Measurements from ENCODE around the gene TNNC1.

The TNNC1 gene

DNA sequence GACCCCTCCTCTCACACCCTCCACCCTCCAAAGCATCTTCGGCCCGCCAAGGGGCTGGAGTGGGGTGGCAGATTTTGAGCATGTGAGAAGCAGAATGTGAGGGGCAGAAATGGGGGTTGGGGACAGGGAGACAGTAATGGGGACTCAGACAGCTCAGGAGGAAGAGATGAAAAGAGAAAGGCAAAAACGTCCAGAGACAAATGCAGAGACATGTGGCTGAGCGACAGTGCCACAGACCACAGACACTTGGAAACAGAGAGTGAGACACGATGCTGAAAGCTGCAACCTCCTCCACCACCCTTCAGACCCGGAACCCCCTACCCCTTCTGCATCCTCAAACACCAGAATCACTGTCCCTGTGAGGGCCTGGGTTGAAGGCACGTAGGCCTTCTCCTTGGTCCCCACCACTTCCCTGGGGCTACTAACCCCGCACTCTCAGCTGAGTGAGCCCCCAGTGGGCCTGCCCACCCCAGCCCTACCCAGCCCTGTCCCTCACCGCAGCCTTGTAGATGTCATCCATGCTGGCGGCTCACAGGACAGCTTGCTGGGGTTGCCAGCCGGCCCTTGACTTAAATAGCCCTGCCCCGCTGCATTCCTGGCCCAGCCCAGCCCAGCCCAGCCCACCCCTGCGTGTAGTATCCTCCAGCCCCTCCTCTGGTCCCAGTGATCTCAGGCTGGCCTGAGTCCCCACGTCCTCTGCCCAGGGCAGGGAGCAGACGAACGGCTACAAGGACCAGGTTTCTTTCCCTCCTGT is at the start of gene TNNC1:
Gene TNNC1, minus strand, starts transcription at position 546 of the 754 bp plus-strand sequence. Its CDS starts 26 bp downstream, at position 520.
- TF ChIP-seq, protein P1, sequence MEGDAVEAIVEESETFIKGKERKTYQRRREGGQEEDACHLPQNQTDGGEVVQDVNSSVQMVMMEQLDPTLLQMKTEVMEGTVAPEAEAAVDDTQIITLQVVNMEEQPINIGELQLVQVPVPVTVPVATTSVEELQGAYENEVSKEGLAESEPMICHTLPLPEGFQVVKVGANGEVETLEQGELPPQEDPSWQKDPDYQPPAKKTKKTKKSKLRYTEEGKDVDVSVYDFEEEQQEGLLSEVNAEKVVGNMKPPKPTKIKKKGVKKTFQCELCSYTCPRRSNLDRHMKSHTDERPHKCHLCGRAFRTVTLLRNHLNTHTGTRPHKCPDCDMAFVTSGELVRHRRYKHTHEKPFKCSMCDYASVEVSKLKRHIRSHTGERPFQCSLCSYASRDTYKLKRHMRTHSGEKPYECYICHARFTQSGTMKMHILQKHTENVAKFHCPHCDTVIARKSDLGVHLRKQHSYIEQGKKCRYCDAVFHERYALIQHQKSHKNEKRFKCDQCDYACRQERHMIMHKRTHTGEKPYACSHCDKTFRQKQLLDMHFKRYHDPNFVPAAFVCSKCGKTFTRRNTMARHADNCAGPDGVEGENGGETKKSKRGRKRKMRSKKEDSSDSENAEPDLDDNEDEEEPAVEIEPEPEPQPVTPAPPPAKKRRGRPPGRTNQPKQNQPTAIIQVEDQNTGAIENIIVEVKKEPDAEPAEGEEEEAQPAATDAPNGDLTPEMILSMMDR (IDR thresholded peaks at IDR 0.05; ENCODE audit: extremely low read depth, insufficient read depth, missing control alignments) = no peak
- in situ Hi-C loops (cut with MboI; ENCODE audit: low pct_unique_long_range_greater_than_20kb, low sequenced_read_pairs, unreplicated experiment) = no loop called here
- DNase-seq (ENCODE audit: low spot score) = no peak

DNA sequence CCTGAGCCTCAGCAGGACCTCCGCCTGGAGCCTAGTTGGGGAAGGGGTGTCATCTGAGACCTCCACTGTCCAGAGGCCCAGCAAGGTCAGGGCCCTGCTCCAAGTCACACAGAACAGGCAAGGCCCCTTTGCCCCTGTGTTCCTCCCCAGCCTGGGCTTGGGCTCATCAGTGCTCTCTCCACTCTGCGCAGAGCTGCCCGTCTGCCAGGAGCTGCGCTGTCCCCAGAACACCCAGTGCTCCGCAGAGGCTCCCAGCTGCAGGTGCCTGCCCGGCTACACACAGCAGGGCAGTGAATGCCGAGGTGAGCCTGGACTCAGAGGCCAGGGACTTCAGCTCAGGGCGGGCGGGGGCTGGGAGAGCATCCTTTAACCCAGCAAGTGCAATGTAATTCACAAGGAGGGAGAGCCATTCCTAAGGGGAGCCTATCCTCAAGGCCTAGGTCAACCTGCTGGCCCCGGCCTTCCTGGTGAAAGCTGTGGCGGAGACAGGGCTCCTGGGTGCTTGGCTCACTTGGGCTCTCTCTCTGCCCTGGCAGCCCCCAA is 49.0 kb upstream of the TNNC1 start:
- in situ Hi-C loops (cut with MboI; ENCODE audit: low pct_unique_long_range_greater_than_20kb, low sequenced_read_pairs, unreplicated experiment) = no loop called here
- no peak for DNase-seq (ENCODE audit: low spot score)
- TF ChIP-seq, protein P1 (IDR thresholded peaks at IDR 0.05; ENCODE audit: extremely low read depth, insufficient read depth, missing control alignments) = no peak

DNA sequence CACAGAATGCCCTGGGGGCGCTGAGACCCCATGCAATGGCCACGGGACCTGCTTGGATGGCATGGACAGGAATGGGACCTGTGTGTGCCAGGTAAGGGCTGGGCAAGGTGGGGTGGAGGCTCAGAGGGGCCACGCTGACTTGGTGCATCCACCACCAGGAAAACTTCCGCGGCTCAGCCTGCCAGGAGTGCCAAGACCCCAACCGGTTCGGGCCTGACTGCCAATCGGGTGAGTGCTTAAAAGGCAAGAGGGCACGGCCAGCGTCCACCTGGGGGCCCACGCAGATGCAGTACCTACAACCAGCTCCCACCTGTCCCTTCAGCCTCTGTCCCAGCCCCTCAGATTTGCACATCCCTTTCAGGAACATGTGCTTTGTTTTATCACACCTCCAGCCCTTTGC is 48.2 kb upstream of the TNNC1 start:
- TF ChIP-seq, protein P1 (IDR thresholded peaks at IDR 0.05; ENCODE audit: extremely low read depth, insufficient read depth, missing control alignments) = no peak
- no peak for DNase-seq (ENCODE audit: low spot score)
- in situ Hi-C loops (cut with MboI; ENCODE audit: low pct_unique_long_range_greater_than_20kb, low sequenced_read_pairs, unreplicated experiment) = no loop called here

DNA sequence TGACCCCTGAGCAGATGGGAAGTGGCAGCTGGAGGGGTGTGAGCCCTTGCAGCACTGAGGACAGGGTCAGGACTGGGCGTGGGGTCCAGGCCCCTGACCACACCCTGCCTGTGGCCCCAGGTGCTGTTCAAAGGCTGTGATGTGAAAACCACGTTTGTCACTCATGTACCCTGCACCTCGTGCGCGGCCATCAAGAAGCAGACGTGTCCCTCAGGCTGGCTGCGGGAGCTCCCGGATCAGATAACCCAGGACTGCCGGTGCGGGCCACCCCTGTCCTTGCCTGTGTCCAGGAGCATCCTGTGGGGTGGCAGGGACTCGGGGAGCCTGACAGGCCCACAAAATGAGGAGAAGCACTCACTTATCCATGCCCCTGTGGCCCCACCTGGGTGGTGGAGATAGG is 47.2 kb upstream of the TNNC1 start:
- in situ Hi-C loops (cut with MboI; ENCODE audit: low pct_unique_long_range_greater_than_20kb, low sequenced_read_pairs, unreplicated experiment) = no loop called here
- no peak for DNase-seq (ENCODE audit: low spot score)
- TF ChIP-seq, protein P1 (IDR thresholded peaks at IDR 0.05; ENCODE audit: extremely low read depth, insufficient read depth, missing control alignments) = no peak

- in situ Hi-C loops (cut with MboI; ENCODE audit: low pct_unique_long_range_greater_than_20kb, low sequenced_read_pairs, unreplicated experiment) = no loop called here
- TF ChIP-seq, protein P1 (IDR thresholded peaks at IDR 0.05; ENCODE audit: extremely low read depth, insufficient read depth, missing control alignments) = no peak
- no peak for DNase-seq (ENCODE audit: low spot score)
Observed at GRCh38 chr3:52498137-52499054, 44.6 kb upstream of the TNNC1 start.

GRCh38 chr3:52495777-52496602 is 42.1 kb upstream of the TNNC1 start:
- DNase-seq (ENCODE audit: low spot score) = no peak
- TF ChIP-seq, protein P1 (IDR thresholded peaks at IDR 0.05; ENCODE audit: extremely low read depth, insufficient read depth, missing control alignments) = no peak
- in situ Hi-C loops (cut with MboI; ENCODE audit: low pct_unique_long_range_greater_than_20kb, low sequenced_read_pairs, unreplicated experiment) = no loop called here
